ENCODE measurements around the gene BBC3.
A peak's percentile ranks its signal among the peaks of the same experiment; 100 is the strongest.
"Not testable (repeated sequence)": the region's sequence is repeated elsewhere in the genome, so short reads cannot be mapped to it uniquely, and the experiment has no call there.

The BBC3 gene, protein sequence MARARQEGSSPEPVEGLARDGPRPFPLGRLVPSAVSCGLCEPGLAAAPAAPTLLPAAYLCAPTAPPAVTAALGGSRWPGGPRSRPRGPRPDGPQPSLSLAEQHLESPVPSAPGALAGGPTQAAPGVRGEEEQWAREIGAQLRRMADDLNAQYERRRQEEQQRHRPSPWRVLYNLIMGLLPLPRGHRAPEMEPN

DNA sequence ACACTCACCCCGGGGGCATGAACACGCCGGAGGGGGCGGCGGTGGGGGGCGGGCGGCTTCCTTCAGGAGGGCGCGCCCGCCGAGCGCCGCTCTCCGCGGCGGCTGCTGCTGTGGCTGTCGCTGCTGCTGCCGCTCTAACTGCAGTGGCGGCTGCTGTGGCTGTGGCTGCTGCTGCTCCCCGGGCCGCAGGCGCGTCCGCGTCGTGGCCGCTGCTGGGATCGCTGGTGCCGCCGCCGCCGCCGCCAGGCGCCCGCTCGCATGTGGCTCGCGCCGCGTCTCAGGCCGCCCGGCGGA is at the start of gene BBC3:
TSS of gene BBC3 (minus strand) at position 279 of the 294 bp plus-strand sequence. CDS start 2,768 bp downstream, outside the sequence.
- peak within 1 kb of the TSS; percentile 75 for H3K9ac ChIP-seq (ENCODE audit: low read depth, low read length)
- no peaks in the 10 kb centered on the region for H3K36me3 ChIP-seq (ENCODE audit: insufficient read depth, low read length)
- peaks cover 10% of the 10 kb centered on the region; the same call in 1 of the 2 replicates for H3K4me1 ChIP-seq (ENCODE audit: insufficient read depth, low read length)
- H3K9me3 ChIP-seq (ENCODE audit: control insufficient read depth, insufficient read depth, low read length): no peaks in the 10 kb centered on the region

DNA sequence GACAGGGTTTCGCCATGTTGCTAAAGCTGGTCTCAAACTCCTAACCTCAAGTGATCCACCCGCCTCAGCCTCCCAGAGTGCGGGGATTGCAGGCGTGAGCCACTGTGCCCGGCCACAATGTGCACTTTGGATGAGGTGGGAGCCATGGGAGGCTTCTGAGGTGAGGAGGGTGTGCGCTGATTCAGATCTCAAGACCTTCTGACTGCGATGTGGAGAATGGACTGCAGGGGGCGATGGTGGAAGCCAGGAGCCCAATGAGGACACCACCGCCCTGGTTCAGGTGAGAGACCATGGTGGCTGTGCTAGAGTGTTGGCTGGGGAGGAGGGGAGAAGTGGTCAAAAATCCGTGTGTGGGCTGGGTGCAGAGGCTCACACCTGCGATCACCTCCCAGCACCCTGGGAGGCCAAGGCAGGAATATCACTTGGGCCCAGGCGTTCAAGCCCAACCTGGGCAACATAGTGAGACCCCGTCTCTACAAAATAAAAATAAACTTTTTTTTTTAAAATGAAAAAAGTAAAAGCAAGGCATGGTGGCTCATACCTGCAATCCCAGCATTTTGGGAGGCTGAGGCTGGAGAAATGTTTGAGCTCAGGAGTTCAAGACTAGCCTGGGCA is 49.3 kb upstream of the BBC3 start:
- H3K36me3 ChIP-seq (ENCODE audit: insufficient read depth, low read length): no peaks in the 10 kb centered on the region
- H3K9ac ChIP-seq (ENCODE audit: low read depth, low read length): no peak overlapping the region
- H3K4me1 ChIP-seq (ENCODE audit: insufficient read depth, low read length): peaks cover 5% of the 10 kb centered on the region; the same call in 1 of the 2 replicates
- no peaks in the 10 kb centered on the region for H3K9me3 ChIP-seq (ENCODE audit: control insufficient read depth, insufficient read depth, low read length)

DNA sequence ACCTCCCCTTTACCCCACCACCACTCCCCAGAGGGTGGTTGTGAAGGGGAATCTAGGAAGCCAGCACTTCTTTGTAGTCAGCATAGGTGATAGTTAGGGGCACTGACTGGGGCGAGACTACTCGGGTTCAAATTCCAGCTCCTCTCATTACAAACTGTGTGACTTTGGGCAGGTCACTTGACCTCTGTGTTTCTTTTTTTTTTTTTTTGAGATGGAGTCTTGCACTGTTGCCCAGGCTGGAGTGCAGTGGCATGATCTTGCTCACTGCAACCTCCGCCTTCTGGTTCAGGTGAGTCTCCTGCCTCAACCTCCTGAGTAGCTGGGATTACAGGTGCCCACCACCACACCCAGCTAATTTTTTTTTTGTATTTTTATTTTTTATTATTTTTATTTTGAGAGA is 45.5 kb upstream of the BBC3 start:
- H3K36me3 ChIP-seq (ENCODE audit: insufficient read depth, low read length); H3K9ac ChIP-seq (ENCODE audit: low read depth, low read length); H3K4me1 ChIP-seq (ENCODE audit: insufficient read depth, low read length); H3K9me3 ChIP-seq (ENCODE audit: control insufficient read depth, insufficient read depth, low read length): not testable (repeated sequence)

DNA sequence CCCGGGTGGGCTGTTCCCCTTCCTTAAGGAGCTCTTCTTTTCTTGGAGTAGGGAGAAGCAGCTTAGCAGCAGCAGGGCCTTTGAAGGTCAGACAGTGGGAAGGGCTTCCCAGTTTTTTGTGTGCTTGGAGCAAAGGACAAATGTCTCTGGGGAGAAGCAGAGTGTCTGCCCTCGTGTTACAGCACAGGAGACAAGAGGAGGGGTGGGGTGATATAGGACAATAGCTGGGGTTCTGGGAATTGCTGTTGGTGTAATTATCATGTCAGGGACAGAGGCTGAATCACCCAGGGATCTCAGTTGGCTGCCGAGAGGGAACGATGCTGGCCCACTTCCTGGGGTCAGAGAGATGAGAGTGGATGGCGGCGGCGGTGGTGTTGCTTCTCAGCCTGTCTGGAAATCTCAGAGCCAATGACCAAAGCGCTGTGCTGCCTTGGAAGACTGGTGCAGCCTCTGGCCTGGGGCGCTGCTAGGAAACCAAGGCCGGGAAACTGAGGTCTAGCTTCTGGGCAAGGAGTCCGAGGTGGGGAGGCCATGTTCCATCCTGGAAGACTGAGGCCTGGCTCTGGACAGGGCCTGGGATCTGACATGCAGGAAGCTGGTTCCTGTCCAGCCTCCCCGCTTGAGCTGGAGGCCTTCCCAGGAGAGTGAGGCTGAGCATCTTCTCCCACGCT is 44.9 kb upstream of the BBC3 start:
- Histone ChIP-seq H3K4me1 (ENCODE audit: insufficient read depth, low read length) (peaks cover 5% of the 10 kb centered on the region; the same call in 1 of the 2 replicates), H3K9ac (ENCODE audit: low read depth, low read length) (peak overlapping the region; percentile 68; the same call in 1 of the 2 replicates), H3K9me3 (ENCODE audit: control insufficient read depth, insufficient read depth, low read length) (no peaks in the 10 kb centered on the region), H3K36me3 (ENCODE audit: insufficient read depth, low read length) (no peaks in the 10 kb centered on the region; the same call in 1 of the 2 replicates)

DNA sequence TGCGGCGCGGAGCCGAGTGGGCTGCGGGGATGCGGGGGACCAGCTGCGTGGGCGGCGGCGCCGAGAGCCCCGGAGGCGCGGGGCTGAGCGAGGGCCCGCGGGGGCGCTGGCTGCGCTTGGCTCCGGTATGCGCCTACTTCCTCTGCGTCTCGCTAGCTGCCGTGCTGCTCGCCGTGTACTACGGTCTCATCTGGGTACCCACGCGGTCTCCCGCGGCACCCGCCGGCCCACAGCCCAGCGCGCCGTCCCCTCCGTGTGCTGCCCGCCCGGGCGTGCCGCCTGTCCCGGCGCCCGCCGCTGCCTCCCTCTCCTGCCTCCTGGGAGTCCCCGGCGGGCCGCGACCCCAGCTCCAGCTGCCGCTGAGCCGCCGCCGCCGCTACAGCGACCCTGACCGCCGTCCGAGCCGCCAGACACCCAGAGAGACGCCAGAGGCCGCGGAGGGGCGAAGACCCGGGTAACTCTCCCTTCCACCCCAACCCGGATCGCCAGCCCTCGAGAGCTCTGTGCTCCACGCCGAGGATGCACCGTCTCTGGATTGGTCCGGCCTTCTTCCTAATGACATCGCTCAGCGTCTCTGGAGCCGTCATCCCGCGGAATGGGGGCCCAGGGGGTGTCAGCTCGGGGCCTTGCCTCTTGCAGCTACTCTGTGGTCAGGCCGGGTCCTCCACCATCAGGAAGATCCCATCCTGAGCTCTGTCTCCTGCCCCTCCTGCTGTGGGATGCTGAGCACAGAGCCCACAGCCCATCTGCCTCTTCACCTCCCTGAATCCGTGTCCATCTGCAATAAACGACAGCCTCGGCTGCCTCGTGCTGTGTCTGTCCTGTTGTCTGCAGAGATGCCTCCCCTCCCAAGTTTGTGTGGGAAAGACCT is 44.1 kb upstream of the BBC3 start:
- Histone ChIP-seq H3K4me1 (ENCODE audit: insufficient read depth, low read length) (peaks cover 5% of the 10 kb centered on the region; the same call in 1 of the 2 replicates), H3K36me3 (ENCODE audit: insufficient read depth, low read length) (no peaks in the 10 kb centered on the region; the same call in 1 of the 2 replicates), H3K9ac (ENCODE audit: low read depth, low read length) (peak overlapping the region; percentile 68; the same call in 1 of the 2 replicates), H3K9me3 (ENCODE audit: control insufficient read depth, insufficient read depth, low read length) (no peaks in the 10 kb centered on the region)

DNA sequence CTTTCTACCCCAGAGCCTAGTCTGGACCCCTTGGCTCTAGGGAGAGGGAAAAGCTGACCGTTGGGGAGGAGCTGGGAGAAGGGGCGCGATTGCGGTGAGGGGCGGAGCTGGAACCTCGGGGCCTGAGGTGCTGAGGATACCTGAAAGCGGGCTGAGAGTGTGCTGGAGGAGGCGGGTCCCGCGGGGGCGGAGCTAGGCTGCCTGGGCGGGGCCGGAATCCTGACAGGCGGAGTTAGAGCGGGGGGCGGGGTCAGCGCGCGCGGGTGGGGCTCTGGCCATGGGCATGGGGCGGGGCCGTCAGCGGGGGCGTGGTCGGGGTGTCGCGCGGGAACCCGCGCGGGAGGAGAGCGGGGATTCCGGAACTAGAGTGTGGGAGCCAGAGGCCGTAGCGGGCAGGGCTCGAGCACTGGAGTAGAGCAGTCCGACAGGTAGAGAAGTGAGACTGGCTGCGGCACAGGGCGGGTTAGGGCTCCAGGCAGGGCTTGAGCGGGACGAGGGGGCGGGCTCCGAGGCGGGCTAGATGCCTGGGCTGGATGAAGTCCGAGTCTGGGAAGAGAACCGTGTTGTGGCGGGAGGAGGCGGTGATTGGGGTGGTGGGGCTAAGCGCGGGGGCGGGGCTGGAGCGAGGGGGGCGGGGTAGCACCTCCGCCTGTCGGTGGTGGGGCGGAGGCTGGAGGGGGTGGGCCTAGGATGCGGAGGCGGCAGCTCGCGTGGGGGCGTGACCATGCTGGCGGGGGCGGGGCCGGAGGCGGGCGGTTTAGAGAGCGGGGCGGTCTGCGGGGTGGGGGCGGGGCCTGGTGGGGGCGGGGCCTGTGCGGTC is 43.3 kb upstream of the BBC3 start, which contains the start of gene INAFM1:
TSS of gene INAFM1 (plus strand) at position 815 of the 820 bp plus-strand sequence. CDS start 35 bp downstream, outside the sequence.
- Histone ChIP-seq H3K9me3 (ENCODE audit: control insufficient read depth, insufficient read depth, low read length) (no peaks in the 10 kb centered on the region), H3K4me1 (ENCODE audit: insufficient read depth, low read length) (peaks cover 5% of the 10 kb centered on the region; the same call in 1 of the 2 replicates), H3K9ac (ENCODE audit: low read depth, low read length) (peak within 1 kb of the TSS; percentile 86), H3K36me3 (ENCODE audit: insufficient read depth, low read length) (no peaks in the 10 kb centered on the region; the same call in 1 of the 2 replicates)

DNA sequence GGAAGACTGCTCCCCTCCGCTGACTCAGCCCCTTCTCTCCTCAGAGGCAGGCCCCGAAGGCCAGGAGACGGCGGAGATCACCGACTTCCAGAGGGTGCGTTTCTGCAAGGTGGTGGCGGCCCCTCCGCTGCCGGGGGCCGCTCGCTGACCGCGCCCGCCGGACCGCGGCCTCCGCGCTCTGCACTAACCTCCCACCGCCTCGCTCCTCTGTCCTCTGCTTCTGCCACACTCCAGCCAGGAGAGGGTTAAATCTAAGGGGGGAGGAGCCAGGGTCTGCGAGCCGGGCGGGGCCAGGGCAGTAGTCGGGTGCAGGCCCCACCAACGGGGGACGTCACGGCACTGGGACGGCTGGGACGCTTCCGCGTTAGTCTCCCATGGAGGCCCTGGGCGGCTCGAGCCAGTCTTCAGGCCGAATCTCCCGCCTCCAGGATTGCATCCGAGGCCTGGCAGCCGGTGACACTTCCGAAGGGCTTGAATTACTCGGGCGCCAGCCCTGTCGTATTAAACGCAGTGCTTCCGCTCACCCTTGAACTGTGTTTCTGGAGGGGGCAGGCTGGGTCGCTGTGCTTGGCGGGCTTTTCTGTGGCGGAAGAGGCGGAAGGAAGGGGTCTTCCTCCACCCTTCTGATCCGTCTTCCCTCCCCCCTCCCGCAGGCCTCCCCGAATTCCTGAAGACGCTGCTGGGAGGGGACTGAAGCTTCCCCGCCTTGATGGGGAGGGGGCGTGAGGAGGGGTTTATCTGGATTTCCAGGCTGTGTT is 42.5 kb upstream of the BBC3 start:
- Histone ChIP-seq H3K4me1 (ENCODE audit: insufficient read depth, low read length) (peaks cover 5% of the 10 kb centered on the region; the same call in 1 of the 2 replicates), H3K36me3 (ENCODE audit: insufficient read depth, low read length) (no peaks in the 10 kb centered on the region; the same call in 1 of the 2 replicates), H3K9ac (ENCODE audit: low read depth, low read length) (peak overlapping the region; percentile 83), H3K9me3 (ENCODE audit: control insufficient read depth, insufficient read depth, low read length) (no peaks in the 10 kb centered on the region)

DNA sequence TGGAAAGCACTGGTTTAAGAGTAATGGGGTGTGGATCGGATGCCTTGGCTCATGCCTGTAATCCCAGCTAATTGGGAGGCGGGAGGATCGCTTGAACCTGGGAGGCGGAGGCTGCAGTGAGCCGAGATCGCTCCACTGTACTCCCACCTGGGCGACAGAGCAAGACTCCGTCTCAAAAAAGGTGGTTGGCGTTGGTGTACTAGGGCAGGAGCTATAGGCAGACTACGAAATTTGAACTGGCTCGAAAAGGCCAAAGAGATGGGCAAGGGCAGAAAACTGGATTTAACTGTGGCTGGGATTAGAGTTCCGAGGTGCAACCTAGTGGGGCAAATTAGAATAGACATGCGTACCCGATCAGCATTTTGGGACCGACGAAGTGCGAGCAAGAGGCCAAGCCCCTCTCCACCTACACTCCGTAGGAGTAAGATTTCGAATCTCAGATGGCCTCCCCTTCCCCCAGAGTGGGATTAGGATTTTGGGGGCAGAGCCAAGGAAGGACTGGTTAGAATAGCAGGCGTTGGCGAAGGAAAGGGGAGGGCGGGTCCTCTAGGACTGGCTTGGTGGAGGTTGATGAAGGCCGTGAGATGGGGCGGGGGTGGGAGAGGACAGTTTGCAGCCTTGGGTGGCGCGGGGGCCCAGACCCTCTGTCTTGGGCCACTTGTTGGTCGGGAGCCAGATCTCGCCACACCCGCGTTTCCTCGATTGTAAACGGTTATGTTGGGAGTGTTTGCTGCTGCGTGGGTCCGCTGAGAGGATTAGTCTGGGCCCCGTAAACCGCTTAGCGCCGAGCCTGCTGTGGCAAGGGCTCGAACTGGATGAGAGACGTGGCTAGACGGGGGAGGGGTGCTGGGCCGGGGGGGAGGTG is 41.7 kb upstream of the BBC3 start:
- no peaks in the 10 kb centered on the region; the same call in 1 of the 2 replicates for H3K36me3 ChIP-seq (ENCODE audit: insufficient read depth, low read length)
- peaks cover 5% of the 10 kb centered on the region; the same call in 1 of the 2 replicates for H3K4me1 ChIP-seq (ENCODE audit: insufficient read depth, low read length)
- H3K9ac ChIP-seq (ENCODE audit: low read depth, low read length): peak overlapping the region; percentile 83
- H3K9me3 ChIP-seq (ENCODE audit: control insufficient read depth, insufficient read depth, low read length): no peaks in the 10 kb centered on the region

DNA sequence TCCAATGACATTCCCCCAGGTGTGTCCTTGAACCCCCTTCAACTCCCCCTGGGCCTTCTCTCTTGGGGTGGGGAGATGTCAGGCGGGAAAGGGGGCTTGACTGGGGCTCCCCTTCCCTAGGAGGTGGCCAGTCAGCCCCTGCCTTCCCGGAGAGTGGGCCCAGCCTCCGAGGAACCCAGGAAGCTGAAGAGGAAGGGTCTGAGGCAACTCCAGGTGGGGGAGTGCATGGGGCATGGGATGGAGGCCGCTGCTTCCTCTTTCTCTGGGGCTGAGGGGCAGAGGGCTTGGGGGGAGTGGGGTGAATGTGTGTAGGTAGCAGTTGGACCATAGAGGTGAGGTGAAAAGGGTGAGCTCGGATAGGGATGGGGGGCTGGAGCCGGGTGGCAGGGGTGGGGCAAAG is 41.0 kb upstream of the BBC3 start:
- Histone ChIP-seq H3K4me1 (ENCODE audit: insufficient read depth, low read length) (peaks cover 5% of the 10 kb centered on the region; the same call in 1 of the 2 replicates), H3K9me3 (ENCODE audit: control insufficient read depth, insufficient read depth, low read length) (no peaks in the 10 kb centered on the region), H3K9ac (ENCODE audit: low read depth, low read length) (no peak overlapping the region; the same call in 1 of the 2 replicates), H3K36me3 (ENCODE audit: insufficient read depth, low read length) (no peaks in the 10 kb centered on the region; the same call in 1 of the 2 replicates)

DNA sequence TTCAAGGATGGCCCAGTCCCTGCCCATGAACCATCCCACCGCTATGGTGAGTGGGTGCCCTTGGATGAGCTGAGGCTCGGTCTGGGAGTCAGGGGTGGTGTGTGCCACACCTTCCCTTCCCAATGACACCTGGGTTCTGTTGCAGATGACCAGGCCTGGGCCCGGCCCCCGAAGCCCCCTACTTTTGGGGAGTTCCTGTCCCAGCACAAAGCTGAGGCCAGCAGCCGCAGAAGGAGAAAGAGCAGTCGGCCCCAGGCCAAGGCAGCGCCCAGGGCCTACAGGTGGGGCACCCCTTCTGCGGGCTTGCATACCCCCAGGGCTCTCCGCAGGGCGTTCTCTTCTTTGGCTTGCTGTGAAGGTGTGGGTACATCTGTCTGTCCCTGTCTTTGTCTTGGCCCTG is 39.4 kb upstream of the BBC3 start:
- Histone ChIP-seq H3K4me1 (ENCODE audit: insufficient read depth, low read length) (peaks cover under 1% of the 10 kb centered on the region; the same call in 1 of the 2 replicates), H3K36me3 (ENCODE audit: insufficient read depth, low read length) (no peaks in the 10 kb centered on the region; the same call in 1 of the 2 replicates), H3K9ac (ENCODE audit: low read depth, low read length) (no peak overlapping the region), H3K9me3 (ENCODE audit: control insufficient read depth, insufficient read depth, low read length) (no peaks in the 10 kb centered on the region)

DNA sequence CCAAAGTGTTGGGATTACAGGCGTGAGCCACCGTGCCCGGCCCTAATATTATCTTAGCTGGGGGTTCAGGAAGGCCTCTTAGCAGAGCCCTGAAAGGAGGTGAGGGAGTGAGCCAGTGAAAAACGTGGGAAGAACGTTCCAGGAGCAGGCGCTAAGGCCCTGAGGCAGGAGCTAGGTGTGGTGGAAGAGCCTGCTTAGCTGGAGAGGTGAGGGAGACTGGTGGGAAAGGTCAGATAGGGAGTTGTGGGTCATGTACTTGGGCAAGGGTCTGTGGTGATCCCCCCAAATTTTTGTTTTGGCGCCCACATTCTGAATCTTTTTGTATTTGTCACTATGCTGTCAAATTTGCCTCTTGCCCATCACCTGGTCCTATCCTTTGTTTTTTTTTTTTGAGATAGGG is 38.6 kb upstream of the BBC3 start:
- no peaks in the 10 kb centered on the region for H3K4me1 ChIP-seq (ENCODE audit: insufficient read depth, low read length)
- no peaks in the 10 kb centered on the region; the same call in 1 of the 2 replicates for H3K36me3 ChIP-seq (ENCODE audit: insufficient read depth, low read length)
- no peaks in the 10 kb centered on the region for H3K9me3 ChIP-seq (ENCODE audit: control insufficient read depth, insufficient read depth, low read length)
- H3K9ac ChIP-seq (ENCODE audit: low read depth, low read length): no peak overlapping the region

DNA sequence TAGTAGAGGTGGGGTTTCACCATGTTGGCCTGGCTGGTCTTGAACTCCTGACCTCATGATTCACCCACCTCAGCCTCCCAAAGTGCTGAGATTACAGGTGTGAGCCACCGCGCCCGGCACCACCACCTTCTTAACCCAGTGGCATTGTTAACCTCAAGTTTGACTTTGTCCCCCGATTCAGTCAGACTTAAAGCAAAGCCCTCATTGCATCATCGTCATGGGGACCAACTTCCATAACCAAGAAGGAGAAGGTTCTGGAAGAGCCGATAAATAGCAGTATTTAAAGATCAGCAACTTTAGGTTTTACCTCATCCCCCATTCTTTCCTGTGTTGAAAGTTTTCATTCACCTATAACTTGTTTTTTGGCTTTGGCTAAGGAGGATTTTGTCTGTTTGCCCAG is 37.0 kb upstream of the BBC3 start:
- H3K4me1 ChIP-seq (ENCODE audit: insufficient read depth, low read length): no peaks in the 10 kb centered on the region
- no peaks in the 10 kb centered on the region for H3K9me3 ChIP-seq (ENCODE audit: control insufficient read depth, insufficient read depth, low read length)

More for the DNA sequence above, 37.0 kb upstream of the BBC3 start:
- Histone ChIP-seq H3K9ac (ENCODE audit: low read depth, low read length) (no peak overlapping the region), H3K36me3 (ENCODE audit: insufficient read depth, low read length) (no peaks in the 10 kb centered on the region; the same call in 1 of the 2 replicates)
